ENCODE data around the gene HENMT1.

Gene HENMT1

DNA sequence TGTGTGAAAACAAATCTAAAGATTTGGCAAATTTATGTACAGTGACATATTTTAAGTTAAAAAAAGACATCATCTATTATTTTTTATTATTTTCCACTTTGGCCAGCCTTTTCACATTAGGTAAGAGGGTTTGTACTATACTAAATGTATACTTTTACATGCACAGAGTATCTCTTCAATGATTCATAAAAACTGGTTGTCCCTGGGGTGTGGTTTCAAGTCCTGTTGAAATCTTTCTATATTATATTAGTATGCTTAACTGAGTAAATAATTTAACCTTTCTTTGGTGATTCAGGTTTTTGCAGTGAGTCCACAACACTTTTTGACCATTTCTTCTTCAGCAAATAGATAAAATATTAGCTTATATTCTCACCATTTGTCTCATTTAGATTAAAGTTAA, 55.3 kb downstream of the HENMT1 start:
- Histone ChIP-seq H3K36me3 (ENCODE audit: control insufficient read depth in 2 of 2, insufficient read depth in 2 of 2, low read length in 2 of 2) (peaks cover 0 to 10% of the 10 kb centered on the region in 2 donors), H3K4me1 (ENCODE audit: control insufficient read depth, insufficient read depth, low read length) (no peaks in the 10 kb centered on the region), H3K9me3 (ENCODE audit: control insufficient read depth in 2 of 2, low read length in 2 of 2) (no peaks in the 10 kb centered on the region), H3K27me3 (ENCODE audit: control insufficient read depth in 1 of 2, insufficient read depth in 2 of 2, low read length in 2 of 2) (no peaks in the 10 kb centered on the region), H3K27ac (ENCODE audit: low read length) (no peak overlapping the region), H3K4me3 (ENCODE audit: low read length in 2 of 2) (no peak overlapping the region), H3K9ac (ENCODE audit: low read length in 2 of 2) (no peak overlapping the region)

DNA sequence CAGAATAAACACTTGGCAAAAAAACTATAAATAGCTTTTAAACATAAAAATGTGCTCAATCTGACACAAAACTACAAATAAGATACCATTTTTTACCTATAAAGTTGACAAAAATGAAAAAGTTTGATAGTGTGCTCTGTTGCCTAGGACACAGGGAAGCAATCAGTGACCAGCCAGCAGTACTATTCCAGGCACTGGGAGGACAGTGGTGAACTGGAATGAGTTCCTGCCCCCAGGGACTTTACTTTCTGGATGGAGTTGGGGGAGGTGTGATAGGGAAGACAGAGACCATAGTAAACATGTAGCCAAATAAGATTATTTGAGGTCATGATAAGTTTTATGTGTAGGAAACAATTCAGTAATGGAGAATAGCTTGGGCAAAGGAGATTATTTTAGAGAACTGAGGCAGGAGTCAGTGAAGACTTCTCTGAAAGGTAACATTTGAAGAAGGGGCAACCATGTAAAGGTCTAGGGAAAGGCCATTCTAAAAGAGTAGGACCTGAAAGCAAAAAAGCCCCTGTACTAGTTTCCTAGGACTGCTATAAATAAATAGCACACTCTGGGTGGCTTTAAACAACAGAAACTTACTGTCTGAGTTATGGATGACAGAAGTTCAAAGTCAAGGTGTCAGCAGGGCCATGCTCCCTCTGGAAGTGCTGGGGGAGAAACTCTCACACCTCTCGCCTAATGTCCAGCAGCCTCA, 59.0 kb downstream of the HENMT1 start:
- no peaks in the 10 kb centered on the region for H3K27me3 ChIP-seq (ENCODE audit: control insufficient read depth in 1 of 2, insufficient read depth in 2 of 2, low read length in 2 of 2)
- peaks cover 0 to 10% of the 10 kb centered on the region in 2 donors for H3K36me3 ChIP-seq (ENCODE audit: control insufficient read depth in 2 of 2, insufficient read depth in 2 of 2, low read length in 2 of 2)
- no peaks in the 10 kb centered on the region for H3K9me3 ChIP-seq (ENCODE audit: control insufficient read depth in 2 of 2, low read length in 2 of 2)
- H3K4me1 ChIP-seq (ENCODE audit: control insufficient read depth, insufficient read depth, low read length) = no peaks in the 10 kb centered on the region
- no peak overlapping the region for H3K4me3 ChIP-seq (ENCODE audit: low read length in 2 of 2)
- no peak overlapping the region for H3K27ac ChIP-seq (ENCODE audit: low read length)
- H3K9ac ChIP-seq (ENCODE audit: low read length in 2 of 2) = no peak overlapping the region

DNA sequence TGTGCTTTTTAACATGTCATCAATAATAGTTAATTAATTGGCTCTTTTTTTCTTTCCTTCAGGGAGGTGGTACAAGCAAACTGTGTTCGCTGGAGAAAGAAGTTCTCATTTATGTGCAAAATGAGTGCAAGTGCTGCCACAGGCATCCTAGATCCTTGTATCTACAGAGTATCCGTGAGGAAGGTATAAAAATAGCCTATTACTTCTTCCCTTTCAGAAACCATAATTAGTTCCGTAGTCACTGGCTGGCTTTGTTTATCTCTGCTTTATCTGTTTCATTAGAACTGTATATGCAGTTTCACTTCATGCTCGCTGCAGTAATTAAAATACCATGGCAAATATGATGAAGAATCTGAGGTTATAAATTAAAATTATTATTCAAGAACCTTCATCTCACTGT, 60.4 kb downstream of the HENMT1 start:
- Histone ChIP-seq H3K27me3 (ENCODE audit: control insufficient read depth in 1 of 2, insufficient read depth in 2 of 2, low read length in 2 of 2) (no peaks in the 10 kb centered on the region), H3K9ac (ENCODE audit: low read length in 2 of 2) (no peak overlapping the region), H3K9me3 (ENCODE audit: control insufficient read depth in 2 of 2, low read length in 2 of 2) (no peaks in the 10 kb centered on the region), H3K27ac (ENCODE audit: low read length) (no peak overlapping the region), H3K4me1 (ENCODE audit: control insufficient read depth, insufficient read depth, low read length) (no peaks in the 10 kb centered on the region), H3K4me3 (ENCODE audit: low read length in 2 of 2) (no peak overlapping the region), H3K36me3 (ENCODE audit: control insufficient read depth in 2 of 2, insufficient read depth in 2 of 2, low read length in 2 of 2) (peaks cover 0 to 10% of the 10 kb centered on the region in 2 donors)

DNA sequence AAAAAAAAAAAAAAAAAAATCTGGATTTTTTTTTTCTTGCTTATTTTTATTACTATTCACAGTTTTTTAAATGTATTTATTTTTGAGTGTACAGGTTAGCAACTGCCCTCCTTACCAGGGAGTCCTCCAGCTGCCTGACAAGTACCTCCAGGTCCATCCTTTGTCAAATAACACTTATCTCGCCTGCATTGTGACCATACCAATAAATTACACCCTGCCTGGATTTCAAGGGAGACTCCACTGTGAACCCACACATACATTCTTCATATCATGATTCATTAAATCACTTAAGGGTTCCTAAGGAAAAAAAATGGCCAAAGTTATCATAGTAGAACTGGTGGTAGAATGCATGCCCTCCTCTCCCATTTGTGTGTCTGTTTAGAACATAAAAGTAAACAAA, 62.6 kb downstream of the HENMT1 start:
- Histone ChIP-seq H3K4me3 (ENCODE audit: low read length in 2 of 2) (no peak overlapping the region), H3K9ac (ENCODE audit: low read length in 2 of 2) (no peak overlapping the region), H3K27ac (ENCODE audit: low read length) (no peak overlapping the region), H3K4me1 (ENCODE audit: control insufficient read depth, insufficient read depth, low read length) (no peaks in the 10 kb centered on the region), H3K27me3 (ENCODE audit: control insufficient read depth in 1 of 2, insufficient read depth in 2 of 2, low read length in 2 of 2) (no peaks in the 10 kb centered on the region), H3K9me3 (ENCODE audit: control insufficient read depth in 2 of 2, low read length in 2 of 2) (no peaks in the 10 kb centered on the region), H3K36me3 (ENCODE audit: control insufficient read depth in 2 of 2, insufficient read depth in 2 of 2, low read length in 2 of 2) (peaks cover 0 to 3% of the 10 kb centered on the region in 2 donors)
